GM12864 (cell line): Measurements from ENCODE around the gene BMPR1B.

Experiments
- DNase-seq: peaks from one replicate; pipeline ENCODE4 v3.0.0-alpha.2; 2011; ENCODE audit warnings: low read depth
- H3K4me3 ChIP-seq: 2 replicates; pipeline ENCODE4 v1.5.1; 2011; ENCODE audit warnings: mild to moderate bottlenecking, low read depth, low read length, control low read depth
- CTCF ChIP-seq: IDR thresholded peaks from 2 replicates; pipeline ENCODE4 v1.5.1; 2011; ENCODE audit warnings: low read depth, mild to moderate bottlenecking, moderate library complexity, low read length, control low read depth, inconsistent platforms; ENCODE audit errors: missing control alignments

BMPR1B gene

GRCh38 chr4:94892051-94892450 is 134.3 kb downstream of the BMPR1B start:
- no peak for DNase-seq
- no peak overlapping the region for H3K4me3 ChIP-seq
- no peak for TF ChIP-seq CTCF

- no peak overlapping the region for H3K4me3 ChIP-seq
- no peak for DNase-seq
- TF ChIP-seq CTCF, result no peak
Observed at GRCh38 chr4:94895081-94895480, 137.3 kb downstream of the BMPR1B start.

- no peak for TF ChIP-seq CTCF
- no peak overlapping the region for H3K4me3 ChIP-seq
- no peak for DNase-seq
Observed at GRCh38 chr4:94897023-94897422, 139.3 kb downstream of the BMPR1B start.

- H3K4me3 ChIP-seq, result no peak overlapping the region
- no peak for DNase-seq
- no peak for TF ChIP-seq CTCF
Observed at GRCh38 chr4:94905511-94905910, 147.8 kb downstream of the BMPR1B start.

- no peak for TF ChIP-seq CTCF
- DNase-seq, result no peak
- H3K4me3 ChIP-seq, result no peak overlapping the region
Observed at GRCh38 chr4:94909645-94910044, 151.9 kb downstream of the BMPR1B start.

- TF ChIP-seq CTCF, result no peak
- no peak for DNase-seq
- no peak overlapping the region for H3K4me3 ChIP-seq
Observed at GRCh38 chr4:94911106-94911505, 153.4 kb downstream of the BMPR1B start.

GRCh38 chr4:94912606-94913005 is 154.9 kb downstream of the BMPR1B start:
- H3K4me3 ChIP-seq, result no peak overlapping the region
- no peak for TF ChIP-seq CTCF
- no peak for DNase-seq
